MM.1S (cell line): ENCODE measurements around the gene EMC8.

Experiments used
- DNase-seq: peaks from one replicate; pipeline ENCODE4 v3.0.0-alpha.2; 2015
- H2AFZ ChIP-seq: fragments of 300-600 bp; sonication (generic); 2 replicates; pipeline ENCODE4 v1.6.0; 2016; ENCODE audit warnings: antibody characterized with exemption, low read length
- H3F3A ChIP-seq: fragments of 300-600 bp; sonication (generic); 2 replicates; pipeline ENCODE4 v1.6.1; 2016; ENCODE audit warnings: mild to moderate bottlenecking, antibody characterized with exemption, low read length, moderate library complexity, mixed read lengths; ENCODE audit not compliant: insufficient read depth
- H3K27ac ChIP-seq: fragments of 300-600 bp; sonication (generic); 2 replicates; pipeline ENCODE4 v1.5.1; 2016; ENCODE audit warnings: mild to moderate bottlenecking, low read length
- H3K27me3 ChIP-seq: fragments of 300-600 bp; sonication (generic); replicated peaks from 2 replicates; pipeline ENCODE4 v1.6.0; 2016; ENCODE audit warnings: low read length; ENCODE audit not compliant: insufficient read depth
- H3K36me3 ChIP-seq: fragments of 300-600 bp; sonication (generic); replicated peaks from 2 replicates; pipeline ENCODE4 v1.6.1; 2016; ENCODE audit warnings: mild to moderate bottlenecking, low read length, mixed read lengths; ENCODE audit not compliant: insufficient read depth
- H3K4me1 ChIP-seq: fragments of 300-600 bp; sonication (generic); 2 replicates; pipeline ENCODE4 v1.6.1; 2016; ENCODE audit warnings: low read length, mixed read lengths
- H3K4me2 ChIP-seq: fragments of 300-600 bp; sonication (generic); 2 replicates; pipeline ENCODE4 v1.6.0; 2016; ENCODE audit warnings: low read depth, low read length
- H3K4me3 ChIP-seq: fragments of 300-600 bp; sonication (generic); 2 replicates; pipeline ENCODE4 v1.5.1; 2016; ENCODE audit warnings: low read length, mixed read lengths
- H3K79me2 ChIP-seq: fragments of 300-600 bp; sonication (generic); 2 replicates; pipeline ENCODE4 v1.6.1; 2016; ENCODE audit warnings: mixed run types, low read length, mixed read lengths
- H3K9ac ChIP-seq: fragments of 300-600 bp; sonication (generic); 2 replicates; pipeline ENCODE4 v1.6.1; 2016; ENCODE audit warnings: low read length, mixed read lengths
- H3K9me2 ChIP-seq: fragments of 300-600 bp; sonication (generic); replicated peaks from 2 replicates; pipeline ENCODE4 v1.6.1; 2016; ENCODE audit warnings: mild to moderate bottlenecking, low read length, mixed read lengths; ENCODE audit not compliant: insufficient read depth
- H3K9me3 ChIP-seq: fragments of 300-600 bp; sonication (generic); replicated peaks from 2 replicates; pipeline ENCODE4 v1.6.1; 2016; ENCODE audit warnings: mild to moderate bottlenecking, low read length, mixed read lengths; ENCODE audit not compliant: insufficient read depth
- H4K20me1 ChIP-seq: fragments of 300-600 bp; sonication (generic); 2 replicates; pipeline ENCODE4 v1.6.1; 2016; ENCODE audit warnings: mild to moderate bottlenecking, low read length, moderate library complexity, mixed read lengths; ENCODE audit not compliant: insufficient read depth
- CTCF ChIP-seq: fragments of 300-600 bp; sonication (generic); IDR thresholded peaks from 2 replicates; pipeline ENCODE4 v1.5.1; 2016; ENCODE audit warnings: antibody characterized with exemption, low read length, mixed read lengths
- EZH2 ChIP-seq: fragments of 300-600 bp; sonication (generic); optimal IDR thresholded peaks from 2 replicates; pipeline ENCODE3; 2017; ENCODE audit warnings: low read depth, mild to moderate bottlenecking, antibody characterized with exemption, low read length, mixed read lengths
- EZH2phosphoT487 ChIP-seq: fragments of 300-600 bp; sonication (generic); IDR thresholded peaks from 2 replicates; pipeline ENCODE4 v1.6.1; 2018; ENCODE audit warnings: antibody characterized with exemption, low read length

EMC8 gene

GRCh38 chr16:85734311-85735017, 64.9 kb downstream of the EMC8 start:
- Histone ChIP-seq H3K4me1 (no peaks in the 10 kb centered on the region), H3F3A (no peaks in the 10 kb centered on the region), H3K79me2 (no peaks in the 10 kb centered on the region), H3K9ac (no peak overlapping the region), H3K9me2 (no peaks in the 10 kb centered on the region), H3K36me3 (no peaks in the 10 kb centered on the region), H2AFZ (no peak overlapping the region), H3K27ac (no peak overlapping the region), H3K27me3 (no peaks in the 10 kb centered on the region), H3K4me3 (no peak overlapping the region), H3K4me2 (no peak overlapping the region), H4K20me1 (no peaks in the 10 kb centered on the region), H3K9me3 (no peaks in the 10 kb centered on the region)
- TF ChIP-seq CTCF = no peak
- TF ChIP-seq EZH2 = no peak
- TF ChIP-seq EZH2phosphoT487 = no peak
- DNase-seq = no peak

- no peaks in the 10 kb centered on the region for H4K20me1 ChIP-seq
- no peaks in the 10 kb centered on the region for H3K36me3 ChIP-seq
- no peaks in the 10 kb centered on the region; the same call in 1 of the 2 replicates for H3K27me3 ChIP-seq
- no peak for TF ChIP-seq EZH2
- TF ChIP-seq EZH2phosphoT487 = no peak
- no peak for TF ChIP-seq CTCF
- no peak overlapping the region for H3K27ac ChIP-seq
- no peak overlapping the region for H2AFZ ChIP-seq
- H3K4me1 ChIP-seq = no peaks in the 10 kb centered on the region
- no peak overlapping the region for H3K4me2 ChIP-seq
- no peak for DNase-seq
- no peaks in the 10 kb centered on the region for H3K9me3 ChIP-seq
- H3K79me2 ChIP-seq = no peaks in the 10 kb centered on the region
- H3F3A ChIP-seq = no peaks in the 10 kb centered on the region
- H3K4me3 ChIP-seq = no peak overlapping the region
- H3K9me2 ChIP-seq = no peaks in the 10 kb centered on the region
- no peak overlapping the region for H3K9ac ChIP-seq
These were observed 65.5 kb downstream of the EMC8 start for GRCh38 chr16:85733839-85734170.

- Histone ChIP-seq H3K36me3 (no peaks in the 10 kb centered on the region), H3K9me3 (no peaks in the 10 kb centered on the region), H3K4me3 (no peak overlapping the region), H3K9me2 (no peaks in the 10 kb centered on the region), H3K4me1 (no peaks in the 10 kb centered on the region), H3K27ac (no peak overlapping the region), H3K27me3 (no peaks in the 10 kb centered on the region; the same call in 1 of the 2 replicates), H3K79me2 (no peaks in the 10 kb centered on the region), H3K9ac (no peak overlapping the region), H3K4me2 (no peak overlapping the region), H3F3A (no peaks in the 10 kb centered on the region), H2AFZ (no peak overlapping the region), H4K20me1 (no peaks in the 10 kb centered on the region)
- TF ChIP-seq EZH2phosphoT487 (no peak), EZH2 (no peak), CTCF (no peak)
- no peak for DNase-seq
These were observed 66.0 kb downstream of the EMC8 start for GRCh38 chr16:85733155-85733838.
